Epithelial cell of esophagus (primary cell): Measurements from ENCODE around the gene DPYSL5.

Source experiments
- DNase-seq: peaks from one replicate; pipeline ENCODE4 v3.0.0; 2010; ENCODE audit warnings: low read depth
- H3K4me3 ChIP-seq: 2 replicates; pipeline ENCODE4 v1.5.1; 2011; ENCODE audit warnings: mild to moderate bottlenecking, low read length, control low read depth
- TF ChIP-seq, protein P1 (sequence below): IDR thresholded peaks from 2 replicates; pipeline ENCODE4 v1.5.1; 2011; ENCODE audit warnings: low read depth, mild to moderate bottlenecking, low read length, control low read depth, inconsistent platforms; ENCODE audit not compliant: insufficient read depth; ENCODE audit errors: missing control alignments

DPYSL5 gene

DNA sequence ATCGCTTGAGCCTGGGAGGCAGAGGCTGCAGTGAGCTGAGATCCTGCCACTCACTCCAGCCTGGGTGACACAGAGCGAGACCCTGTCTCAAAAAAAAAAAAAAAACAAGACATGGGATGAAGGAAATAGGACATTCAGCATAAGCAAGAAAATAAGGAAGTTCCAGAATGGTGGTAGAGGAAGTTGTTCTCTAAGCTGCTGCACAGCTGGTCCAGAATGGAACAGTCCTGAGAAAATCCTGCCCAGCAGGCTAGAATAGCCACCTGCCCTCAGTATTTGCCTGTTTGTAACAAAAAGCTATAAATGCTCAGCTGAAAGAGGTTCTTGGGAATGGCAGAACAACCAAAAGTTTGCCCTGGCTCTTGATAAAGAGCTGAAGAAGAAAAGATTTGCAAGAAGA is 111.4 kb downstream of the DPYSL5 start:
- no peak for DNase-seq
- H3K4me3 ChIP-seq = no peak overlapping the region
- TF ChIP-seq, protein P1, sequence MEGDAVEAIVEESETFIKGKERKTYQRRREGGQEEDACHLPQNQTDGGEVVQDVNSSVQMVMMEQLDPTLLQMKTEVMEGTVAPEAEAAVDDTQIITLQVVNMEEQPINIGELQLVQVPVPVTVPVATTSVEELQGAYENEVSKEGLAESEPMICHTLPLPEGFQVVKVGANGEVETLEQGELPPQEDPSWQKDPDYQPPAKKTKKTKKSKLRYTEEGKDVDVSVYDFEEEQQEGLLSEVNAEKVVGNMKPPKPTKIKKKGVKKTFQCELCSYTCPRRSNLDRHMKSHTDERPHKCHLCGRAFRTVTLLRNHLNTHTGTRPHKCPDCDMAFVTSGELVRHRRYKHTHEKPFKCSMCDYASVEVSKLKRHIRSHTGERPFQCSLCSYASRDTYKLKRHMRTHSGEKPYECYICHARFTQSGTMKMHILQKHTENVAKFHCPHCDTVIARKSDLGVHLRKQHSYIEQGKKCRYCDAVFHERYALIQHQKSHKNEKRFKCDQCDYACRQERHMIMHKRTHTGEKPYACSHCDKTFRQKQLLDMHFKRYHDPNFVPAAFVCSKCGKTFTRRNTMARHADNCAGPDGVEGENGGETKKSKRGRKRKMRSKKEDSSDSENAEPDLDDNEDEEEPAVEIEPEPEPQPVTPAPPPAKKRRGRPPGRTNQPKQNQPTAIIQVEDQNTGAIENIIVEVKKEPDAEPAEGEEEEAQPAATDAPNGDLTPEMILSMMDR = no peak

GRCh38 chr2:26964446-26965130 is 116.7 kb downstream of the DPYSL5 start:
- H3K4me3 ChIP-seq = no peak overlapping the region
- DNase-seq = no peak
- TF ChIP-seq, protein P1 = no peak

GRCh38 chr2:26968001-26968400 is 120.1 kb downstream of the DPYSL5 start:
- TF ChIP-seq, protein P1 = no peak
- DNase-seq = peak; percentile 16
- no peak overlapping the region for H3K4me3 ChIP-seq

- no peak for DNase-seq
- no peak overlapping the region for H3K4me3 ChIP-seq
- TF ChIP-seq, protein P1 = no peak
Observed at GRCh38 chr2:26969077-26969844, 121.3 kb downstream of the DPYSL5 start.

GRCh38 chr2:26970244-26970927 is 122.5 kb downstream of the DPYSL5 start, which contains the start of gene MAPRE3:
MAPRE3 (plus strand) TSS chr2:26970637; CDS start chr2:27022219, 51,582 bp downstream.
- TF ChIP-seq, protein P1 = no peak
- peak; percentile 74 for DNase-seq
- peak within 1 kb of the TSS; percentile 62 for H3K4me3 ChIP-seq

DNA sequence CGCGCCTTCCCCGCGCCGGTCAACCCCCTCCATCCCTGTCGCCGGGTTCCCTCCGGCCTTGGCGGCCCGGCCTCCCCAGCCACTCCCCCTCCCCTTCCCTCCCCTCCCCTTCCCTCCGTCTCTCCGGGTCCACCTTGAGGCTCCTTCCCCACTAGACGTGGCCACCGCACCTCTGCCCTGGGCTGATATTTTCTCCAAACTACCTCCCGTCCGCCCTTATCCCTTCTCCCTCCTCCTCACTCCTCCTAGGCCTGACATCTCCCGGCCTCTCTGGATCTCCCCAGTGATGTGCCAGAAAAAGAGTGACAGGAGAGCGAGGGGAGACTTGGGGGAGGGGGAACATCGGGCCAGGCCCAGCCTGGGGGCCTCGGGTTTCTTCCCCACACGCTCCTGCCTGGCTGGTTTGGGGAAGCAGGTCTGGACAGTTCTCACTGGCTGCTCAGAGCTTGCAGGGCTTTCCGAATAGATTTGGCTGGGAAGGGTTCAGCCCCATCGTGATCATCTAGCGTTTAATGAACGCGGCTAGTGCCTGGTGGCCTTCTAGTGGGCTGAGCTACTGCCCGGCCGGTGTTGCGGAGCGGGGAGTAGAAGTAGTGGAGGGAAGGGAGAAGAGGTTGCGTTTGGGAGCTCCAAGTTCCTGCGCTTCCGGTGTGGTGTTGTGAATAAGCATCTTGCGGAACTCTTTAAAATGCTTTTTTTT is 123.1 kb downstream of the DPYSL5 start:
- peak; percentile 42 for DNase-seq
- peak overlapping the region; percentile 62 for H3K4me3 ChIP-seq
- TF ChIP-seq, protein P1 = no peak
